ENCODE data around the gene ALG11.
"Not testable (repeated sequence)": the region's sequence is repeated elsewhere in the genome, so short reads cannot be mapped to it uniquely, and the experiment has no call there.

The ALG11 gene

GRCh38 chr13:52024481-52024880, 12.3 kb downstream of the ALG11 start, which contains the start of gene UTP14C:
UTP14C (plus strand) TSS chr13:52024691; CDS start chr13:52028805, 4,114 bp downstream.
- TF ChIP-seq CTCF (IDR thresholded peaks at IDR 0.05) (no peak), ZFX (IDR thresholded peaks at IDR 0.05; ENCODE audit: borderline replicate concordance) (no peak)
- no peak within 1 kb of the TSS for H3K27ac ChIP-seq

GRCh38 chr13:52025475-52026245, 13.5 kb downstream of the ALG11 start:
- TF ChIP-seq CTCF (IDR thresholded peaks at IDR 0.05) (no peak), ZFX (IDR thresholded peaks at IDR 0.05; ENCODE audit: borderline replicate concordance) (no peak)
- H3K27ac ChIP-seq, result no peak overlapping the region

DNA sequence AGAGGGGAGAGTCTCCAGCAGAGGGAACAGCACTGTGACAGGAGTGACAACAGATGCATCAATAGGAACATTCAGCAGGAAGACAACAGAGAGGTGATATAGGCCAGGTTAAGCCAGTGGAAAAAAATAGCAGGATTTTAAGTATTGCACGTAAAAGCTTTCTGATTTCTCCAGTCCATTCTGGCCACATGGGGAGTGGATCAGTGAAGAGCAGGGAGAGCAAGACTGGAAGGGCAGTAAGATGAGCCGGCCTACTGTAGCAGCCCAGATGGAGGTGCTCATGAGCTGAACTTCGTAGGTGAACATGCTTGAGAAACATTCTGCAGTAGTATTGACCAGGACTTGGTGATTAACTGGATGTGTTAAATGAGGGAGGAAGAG, 14.0 kb downstream of the ALG11 start:
- H3K27ac ChIP-seq, result no peak overlapping the region
- no peak for TF ChIP-seq ZFX (IDR thresholded peaks at IDR 0.05; ENCODE audit: borderline replicate concordance)
- TF ChIP-seq CTCF (IDR thresholded peaks at IDR 0.05), result no peak

- TF ChIP-seq ZFX (IDR thresholded peaks at IDR 0.05; ENCODE audit: borderline replicate concordance) (no peak), CTCF (IDR thresholded peaks at IDR 0.05) (no peak)
- no peak overlapping the region for H3K27ac ChIP-seq
Observed at GRCh38 chr13:52027832-52028231, 15.6 kb downstream of the ALG11 start.

- H3K27ac ChIP-seq, result no peak overlapping the region
- TF ChIP-seq ZFX (IDR thresholded peaks at IDR 0.05; ENCODE audit: borderline replicate concordance), result no peak
- no peak for TF ChIP-seq CTCF (IDR thresholded peaks at IDR 0.05)
Observed at GRCh38 chr13:52029569-52029968, 17.4 kb downstream of the ALG11 start.

- H3K27ac ChIP-seq, result not testable (repeated sequence)
Observed at GRCh38 chr13:52030401-52030800, 18.2 kb downstream of the ALG11 start.

DNA sequence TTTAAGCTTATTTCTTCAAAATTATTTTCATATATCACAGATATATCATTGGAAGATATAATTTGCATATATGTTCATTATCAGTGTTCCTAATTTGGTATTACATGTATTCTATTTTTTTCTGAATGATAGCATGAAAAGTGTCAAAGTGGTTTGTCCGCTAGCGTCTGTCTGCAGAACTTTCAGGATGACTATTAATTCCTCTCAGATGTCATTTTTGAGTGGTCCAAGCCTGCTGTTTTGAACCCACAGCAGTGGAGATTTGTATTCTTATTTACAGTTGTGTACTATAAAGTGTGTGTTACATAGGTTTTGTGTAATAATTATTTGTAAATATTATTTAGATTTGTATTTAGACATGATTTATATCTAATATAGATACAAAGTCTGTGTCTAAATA, 20.8 kb downstream of the ALG11 start:
- no peak for TF ChIP-seq ZFX (IDR thresholded peaks at IDR 0.05; ENCODE audit: borderline replicate concordance)
- no peak for TF ChIP-seq CTCF (IDR thresholded peaks at IDR 0.05)
- H3K27ac ChIP-seq, result no peak overlapping the region
